ENCODE measurements around the gene C3orf20. TPM values are rescaled to one million over a fixed set of nuclear protein-coding genes. Genes with fewer than 3 reads are reported as not detected.

C3orf20 gene
- 0.03 and 0.15 TPM in 2 replicates for polyA plus RNA-seq (2013)

GRCh38 chr3:14674841-14675240 is at the start of gene C3orf20:
Gene C3orf20, plus strand, starts transcription at chr3:14675141. Its CDS starts 7,573 bp downstream, at chr3:14682714.
- Histone ChIP-seq H3K4ac (ENCODE audit: low read depth, low read length) (no peak within 1 kb of the TSS), H4K12ac (ENCODE audit: low read depth, low read length) (no peak within 1 kb of the TSS), H2BK12ac (ENCODE audit: low read length) (no peak within 1 kb of the TSS), H2BK120ac (ENCODE audit: insufficient read depth, low read length, poor library complexity) (no peak within 1 kb of the TSS), H2BK5ac (ENCODE audit: low read depth, low read length, poor library complexity) (no peak within 1 kb of the TSS), H3K4me1 (ENCODE audit: control insufficient read depth in 1 of 2, insufficient read depth in 2 of 2, low read length in 2 of 2) (no peaks in the 10 kb centered on the region), H3K79me2 (ENCODE audit: control insufficient read depth, insufficient read depth, low read length, poor library complexity) (no peaks in the 10 kb centered on the region), H3K27me3 (ENCODE audit: insufficient read depth, low read length) (no peaks in the 10 kb centered on the region), H3K79me1 (ENCODE audit: low read length) (no peaks in the 10 kb centered on the region), H3K14ac (ENCODE audit: low read length) (no peak within 1 kb of the TSS), H2AFZ (ENCODE audit: insufficient read depth, low read length, poor library complexity) (no peak within 1 kb of the TSS), H3K9ac (ENCODE audit: low read length) (no peak within 1 kb of the TSS), H3K23ac (ENCODE audit: low read length) (no peak within 1 kb of the TSS), H3K4me2 (ENCODE audit: low read length) (no peak within 1 kb of the TSS), H3K4me3 (ENCODE audit: low read depth, low read length) (no peak within 1 kb of the TSS), H3K27ac (ENCODE audit: low read depth, low read length) (no peak within 1 kb of the TSS), H3K9me3 (ENCODE audit: insufficient read depth, low read depth, low read length) (no peaks in the 10 kb centered on the region), H3K18ac (ENCODE audit: low read length) (no peak within 1 kb of the TSS), H4K91ac (ENCODE audit: low read depth, low read length) (no peak within 1 kb of the TSS), H4K8ac (ENCODE audit: low read depth, low read length) (no peak within 1 kb of the TSS), H3K36me3 (ENCODE audit: control insufficient read depth in 1 of 2, insufficient read depth in 2 of 2, low read length in 2 of 2) (peaks cover 13 to 20% of the 10 kb centered on the region in 2 experiments), H2AK5ac (ENCODE audit: low read length) (no peak within 1 kb of the TSS)
- WGBS (ENCODE audit: extremely low coverage, insufficient coverage, insufficient read length), result no CpG with 5 or more reads among the region's 7 CpGs
- no peak for DNase-seq

- H3K36me3 ChIP-seq (ENCODE audit: control insufficient read depth in 1 of 2, insufficient read depth in 2 of 2, low read length in 2 of 2), result no peaks in the 10 kb centered on the region
- H3K14ac ChIP-seq (ENCODE audit: low read length), result no peak overlapping the region
- H2AK5ac ChIP-seq (ENCODE audit: low read length), result no peak overlapping the region
- no peaks in the 10 kb centered on the region for H3K27me3 ChIP-seq (ENCODE audit: insufficient read depth, low read length)
- H3K4me1 ChIP-seq (ENCODE audit: control insufficient read depth in 1 of 2, insufficient read depth in 2 of 2, low read length in 2 of 2), result peaks cover 4% of the 10 kb centered on the region in 2 experiments
- H4K12ac ChIP-seq (ENCODE audit: low read depth, low read length), result no peak overlapping the region
- no peak overlapping the region for H3K18ac ChIP-seq (ENCODE audit: low read length)
- no peak overlapping the region for H3K23ac ChIP-seq (ENCODE audit: low read length)
- H2BK12ac ChIP-seq (ENCODE audit: low read length), result no peak overlapping the region
- no peaks in the 10 kb centered on the region for H3K79me2 ChIP-seq (ENCODE audit: control insufficient read depth, insufficient read depth, low read length, poor library complexity)
- no peak for DNase-seq
- no peak overlapping the region for H2BK120ac ChIP-seq (ENCODE audit: insufficient read depth, low read length, poor library complexity)
- no CpG with 5 or more reads among the region's 6 CpGs for WGBS (ENCODE audit: extremely low coverage, insufficient coverage, insufficient read length)
- no peak overlapping the region for H2AFZ ChIP-seq (ENCODE audit: insufficient read depth, low read length, poor library complexity)
- H4K8ac ChIP-seq (ENCODE audit: low read depth, low read length), result no peak overlapping the region
- H2BK5ac ChIP-seq (ENCODE audit: low read depth, low read length, poor library complexity), result no peak overlapping the region
- no peak overlapping the region for H4K91ac ChIP-seq (ENCODE audit: low read depth, low read length)
- H3K4me3 ChIP-seq (ENCODE audit: low read depth, low read length), result no peak overlapping the region
- H3K9me3 ChIP-seq (ENCODE audit: insufficient read depth, low read depth, low read length), result peaks cover 5% of the 10 kb centered on the region
- no peak overlapping the region for H3K27ac ChIP-seq (ENCODE audit: low read depth, low read length)
- no peak overlapping the region for H3K9ac ChIP-seq (ENCODE audit: low read length)
- H3K79me1 ChIP-seq (ENCODE audit: low read length), result no peaks in the 10 kb centered on the region
- H3K4me2 ChIP-seq (ENCODE audit: low read length), result no peak overlapping the region
- H3K4ac ChIP-seq (ENCODE audit: low read depth, low read length), result no peak overlapping the region
Measured at GRCh38 chr3:14625443-14625842, 49.5 kb upstream of the C3orf20 start.

GRCh38 chr3:14627815-14628214 is 47.1 kb upstream of the C3orf20 start:
- WGBS (ENCODE audit: extremely low coverage, insufficient coverage, insufficient read length), result no CpG with 5 or more reads among the region's 6 CpGs
- no peak overlapping the region for H4K8ac ChIP-seq (ENCODE audit: low read depth, low read length)
- no peak overlapping the region for H4K91ac ChIP-seq (ENCODE audit: low read depth, low read length)
- H3K79me2 ChIP-seq (ENCODE audit: control insufficient read depth, insufficient read depth, low read length, poor library complexity), result no peaks in the 10 kb centered on the region
- no peak overlapping the region for H3K23ac ChIP-seq (ENCODE audit: low read length)
- no peak overlapping the region for H2BK5ac ChIP-seq (ENCODE audit: low read depth, low read length, poor library complexity)
- H3K4me3 ChIP-seq (ENCODE audit: low read depth, low read length), result no peak overlapping the region
- peaks cover 4% of the 10 kb centered on the region in 2 experiments for H3K4me1 ChIP-seq (ENCODE audit: control insufficient read depth in 1 of 2, insufficient read depth in 2 of 2, low read length in 2 of 2)
- H3K18ac ChIP-seq (ENCODE audit: low read length), result no peak overlapping the region
- H3K27me3 ChIP-seq (ENCODE audit: insufficient read depth, low read length), result no peaks in the 10 kb centered on the region
- H3K9me3 ChIP-seq (ENCODE audit: insufficient read depth, low read depth, low read length), result peaks cover 5% of the 10 kb centered on the region
- no peaks in the 10 kb centered on the region for H3K79me1 ChIP-seq (ENCODE audit: low read length)
- H2AK5ac ChIP-seq (ENCODE audit: low read length), result no peak overlapping the region
- H3K4me2 ChIP-seq (ENCODE audit: low read length), result no peak overlapping the region
- no peak for DNase-seq
- no peak overlapping the region for H2BK12ac ChIP-seq (ENCODE audit: low read length)
- H3K14ac ChIP-seq (ENCODE audit: low read length), result no peak overlapping the region
- H3K27ac ChIP-seq (ENCODE audit: low read depth, low read length), result no peak overlapping the region
- no peak overlapping the region for H3K9ac ChIP-seq (ENCODE audit: low read length)
- H3K36me3 ChIP-seq (ENCODE audit: control insufficient read depth in 1 of 2, insufficient read depth in 2 of 2, low read length in 2 of 2), result no peaks in the 10 kb centered on the region
- no peak overlapping the region for H2BK120ac ChIP-seq (ENCODE audit: insufficient read depth, low read length, poor library complexity)
- no peak overlapping the region for H3K4ac ChIP-seq (ENCODE audit: low read depth, low read length)
- no peak overlapping the region for H2AFZ ChIP-seq (ENCODE audit: insufficient read depth, low read length, poor library complexity)
- H4K12ac ChIP-seq (ENCODE audit: low read depth, low read length), result no peak overlapping the region

GRCh38 chr3:14628406-14628805 is 46.5 kb upstream of the C3orf20 start:
- no peak overlapping the region for H3K4ac ChIP-seq (ENCODE audit: low read depth, low read length)
- no peak overlapping the region for H2AK5ac ChIP-seq (ENCODE audit: low read length)
- no CpG with 5 or more reads among the region's 4 CpGs for WGBS (ENCODE audit: extremely low coverage, insufficient coverage, insufficient read length)

More at GRCh38 chr3:14628406-14628805, 46.5 kb upstream of the C3orf20 start:
- no peak overlapping the region for H3K23ac ChIP-seq (ENCODE audit: low read length)
- H2BK120ac ChIP-seq (ENCODE audit: insufficient read depth, low read length, poor library complexity), result no peak overlapping the region
- H3K27me3 ChIP-seq (ENCODE audit: insufficient read depth, low read length), result no peaks in the 10 kb centered on the region
- H2AFZ ChIP-seq (ENCODE audit: insufficient read depth, low read length, poor library complexity), result no peak overlapping the region
- H3K36me3 ChIP-seq (ENCODE audit: control insufficient read depth in 1 of 2, insufficient read depth in 2 of 2, low read length in 2 of 2), result no peaks in the 10 kb centered on the region
- no peaks in the 10 kb centered on the region for H3K79me1 ChIP-seq (ENCODE audit: low read length)
- H3K18ac ChIP-seq (ENCODE audit: low read length), result no peak overlapping the region
- no peak overlapping the region for H3K4me2 ChIP-seq (ENCODE audit: low read length)
- H2BK12ac ChIP-seq (ENCODE audit: low read length), result no peak overlapping the region
- DNase-seq, result no peak
- H3K14ac ChIP-seq (ENCODE audit: low read length), result no peak overlapping the region
- no peak overlapping the region for H3K9ac ChIP-seq (ENCODE audit: low read length)
- H2BK5ac ChIP-seq (ENCODE audit: low read depth, low read length, poor library complexity), result no peak overlapping the region
- peaks cover 5% of the 10 kb centered on the region for H3K9me3 ChIP-seq (ENCODE audit: insufficient read depth, low read depth, low read length)
- H3K4me1 ChIP-seq (ENCODE audit: control insufficient read depth in 1 of 2, insufficient read depth in 2 of 2, low read length in 2 of 2), result peaks cover 4% of the 10 kb centered on the region in 2 experiments
- no peak overlapping the region for H4K91ac ChIP-seq (ENCODE audit: low read depth, low read length)
- H4K12ac ChIP-seq (ENCODE audit: low read depth, low read length), result no peak overlapping the region
- no peaks in the 10 kb centered on the region for H3K79me2 ChIP-seq (ENCODE audit: control insufficient read depth, insufficient read depth, low read length, poor library complexity)
- H3K27ac ChIP-seq (ENCODE audit: low read depth, low read length), result no peak overlapping the region
- no peak overlapping the region for H3K4me3 ChIP-seq (ENCODE audit: low read depth, low read length)
- H4K8ac ChIP-seq (ENCODE audit: low read depth, low read length), result no peak overlapping the region
